Measurements from ENCODE around the gene CYP27B1. TPM values are rescaled to one million over a fixed set of nuclear protein-coding genes. Genes with fewer than 3 reads are reported as not detected.

CYP27B1 gene
- total and polyA plus RNA-seq, 9 of the 15 experiments (the other 6 are each of a cell fraction or from before 2014, with no cell fraction given) = 0.18 to 4.2 (median 1.8) TPM

DNA sequence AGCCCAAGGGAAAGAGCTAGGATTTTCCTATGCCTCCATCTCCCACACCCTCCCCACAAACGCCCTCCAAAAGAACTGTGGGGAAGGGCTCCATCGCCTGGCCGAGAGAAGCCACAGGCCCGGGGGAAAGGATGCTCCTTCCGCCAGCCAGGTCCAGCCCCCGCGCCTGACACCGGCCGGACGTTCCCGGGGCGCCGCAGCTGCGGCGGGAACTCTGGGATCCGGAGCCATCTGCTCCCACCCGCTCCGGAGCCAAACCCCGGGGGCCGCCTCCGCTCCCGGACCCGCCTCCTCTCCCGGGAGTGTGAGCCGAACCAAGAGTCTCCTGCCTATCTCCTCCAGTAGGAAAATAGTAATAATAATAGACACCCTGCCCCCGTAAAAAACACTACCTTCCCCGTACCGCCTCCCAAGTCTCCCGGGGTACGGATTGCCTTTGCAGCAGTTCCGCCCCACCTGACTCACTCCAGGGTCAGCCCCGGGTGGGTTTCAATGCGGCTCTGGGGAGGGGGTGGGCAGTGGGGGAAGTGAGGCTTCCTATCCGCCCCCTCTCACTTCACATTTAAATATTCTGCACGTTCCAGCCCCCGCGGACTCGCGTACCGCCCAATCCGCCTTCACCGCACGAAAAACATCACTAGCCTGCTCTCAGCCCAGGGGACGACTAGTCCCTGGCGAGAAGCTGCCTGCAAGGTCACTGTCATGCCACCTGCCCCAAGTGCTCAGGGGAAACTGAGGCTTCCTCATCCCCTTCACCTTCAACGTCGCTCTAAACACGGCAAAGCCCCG, 30.7 kb downstream of the CYP27B1 start (continued):
- TF ChIP-seq GTF2A2 (tag; IDR thresholded peaks at IDR 0.05) (no peak), TEAD4 (IDR thresholded peaks at IDR 0.05; ENCODE audit: low read length) (no peak; the same call in 1 of the 2 replicates), TEAD4 (CRISPR knock-in tag; IDR thresholded peaks at IDR 0.05; ENCODE audit: borderline replicate concordance) (no peak), ZNF239 (CRISPR knock-in tag; IDR thresholded peaks at IDR 0.05) (no peak), ATF3 (IDR thresholded peaks at IDR 0.05) (no peak), ATF3 (CRISPR knock-in tag; conservative IDR thresholded peaks at IDR 0.05) (no peak), ETV5 (CRISPR knock-in tag; IDR thresholded peaks at IDR 0.05; ENCODE audit: low read depth) (no peak; the same call in 1 of the 2 replicates), TRIM28 (IDR thresholded peaks at IDR 0.05) (no peak), CTBP1 (IDR thresholded peaks at IDR 0.05; ENCODE audit: borderline replicate concordance) (peak; percentile 92), MTA1 (IDR thresholded peaks at IDR 0.05; ENCODE audit: borderline replicate concordance) (no peak), SMAD3 (CRISPR knock-in tag; conservative IDR thresholded peaks at IDR 0.05) (no peak), ZNF583 (CRISPR knock-in tag; IDR thresholded peaks at IDR 0.05) (no peak), HOMEZ (CRISPR knock-in tag; IDR thresholded peaks at IDR 0.05) (no peak), GATA2 (CRISPR knock-in tag; IDR thresholded peaks at IDR 0.05) (no peak), NR0B1 (IDR thresholded peaks at IDR 0.05; ENCODE audit: partially characterized antibody) (no peak), L3MBTL2 (IDR thresholded peaks at IDR 0.05) (peak; percentile 63), U2AF2 (optimal IDR thresholded peaks at IDR 0.05; ENCODE audit: low read depth, low read length) (no peak), ZNF121 (CRISPR knock-in tag; conservative IDR thresholded peaks at IDR 0.05) (no peak), KAT7 (CRISPR knock-in tag; IDR thresholded peaks at IDR 0.05; ENCODE audit: borderline replicate concordance) (no peak), COPS2 (conservative IDR thresholded peaks at IDR 0.05) (no peak)
- TF ChIP-seq, protein P1, sequence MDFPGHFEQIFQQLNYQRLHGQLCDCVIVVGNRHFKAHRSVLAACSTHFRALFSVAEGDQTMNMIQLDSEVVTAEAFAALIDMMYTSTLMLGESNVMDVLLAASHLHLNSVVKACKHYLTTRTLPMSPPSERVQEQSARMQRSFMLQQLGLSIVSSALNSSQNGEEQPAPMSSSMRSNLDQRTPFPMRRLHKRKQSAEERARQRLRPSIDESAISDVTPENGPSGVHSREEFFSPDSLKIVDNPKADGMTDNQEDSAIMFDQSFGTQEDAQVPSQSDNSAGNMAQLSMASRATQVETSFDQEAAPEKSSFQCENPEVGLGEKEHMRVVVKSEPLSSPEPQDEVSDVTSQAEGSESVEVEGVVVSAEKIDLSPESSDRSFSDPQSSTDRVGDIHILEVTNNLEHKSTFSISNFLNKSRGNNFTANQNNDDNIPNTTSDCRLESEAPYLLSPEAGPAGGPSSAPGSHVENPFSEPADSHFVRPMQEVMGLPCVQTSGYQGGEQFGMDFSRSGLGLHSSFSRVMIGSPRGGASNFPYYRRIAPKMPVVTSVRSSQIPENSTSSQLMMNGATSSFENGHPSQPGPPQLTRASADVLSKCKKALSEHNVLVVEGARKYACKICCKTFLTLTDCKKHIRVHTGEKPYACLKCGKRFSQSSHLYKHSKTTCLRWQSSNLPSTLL (IDR thresholded peaks at IDR 0.05) = no peak
